Retinal pigment epithelial cell (primary cell): ENCODE data around the gene ATP7B.

Experiments used
- DNase-seq: peaks from one replicate; pipeline ENCODE4 v3.0.0-alpha.2; 2010; ENCODE audit warnings: low read depth
- H3K4me3 ChIP-seq: 2 replicates; pipeline ENCODE4 v1.5.1; 2011; ENCODE audit warnings: mild to moderate bottlenecking, low read length, control low read depth, moderate library complexity
- CTCF ChIP-seq: conservative IDR thresholded peaks from 2 replicates; pipeline ENCODE4 v1.5.1; 2011; ENCODE audit warnings: low read depth, low read length, control low read depth, inconsistent platforms

ATP7B gene

DNA sequence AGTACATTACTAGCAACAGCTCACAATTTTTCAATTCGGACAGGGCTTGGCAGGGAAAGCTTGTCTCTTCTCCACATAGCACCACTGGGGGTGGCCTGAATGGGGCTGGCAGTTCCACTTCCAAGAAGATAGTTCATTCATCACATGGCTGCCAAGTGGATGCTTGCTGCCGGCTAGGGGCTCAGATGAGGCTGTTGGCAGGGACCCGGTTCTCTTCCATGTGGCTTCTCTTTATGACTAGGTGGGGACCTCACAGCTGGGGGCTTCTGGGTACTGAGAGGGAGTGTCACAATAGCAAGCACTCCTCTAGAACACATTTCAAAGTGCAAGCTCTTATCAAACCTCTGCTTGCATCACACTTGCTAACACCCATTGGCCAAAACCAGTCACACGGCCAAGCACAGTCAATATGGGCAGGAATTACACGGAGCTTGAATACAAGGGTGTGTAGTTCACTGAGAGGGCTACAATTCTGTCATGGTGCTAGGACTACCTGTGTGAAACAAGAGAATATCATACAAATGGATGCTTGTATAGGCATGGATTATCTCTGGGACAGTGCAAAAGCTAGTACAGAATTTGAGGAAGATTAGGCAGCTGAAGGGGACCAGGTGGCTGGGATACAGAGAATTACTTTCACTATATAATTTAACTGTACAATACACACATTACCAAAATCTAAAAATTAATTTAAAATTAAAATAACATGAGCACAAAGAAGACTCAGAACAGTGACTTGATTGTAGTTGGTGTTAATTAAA, 32.3 kb downstream of the ATP7B start:
- H3K4me3 ChIP-seq: no peak overlapping the region
- DNase-seq: no peak
- no peak for TF ChIP-seq CTCF

DNA sequence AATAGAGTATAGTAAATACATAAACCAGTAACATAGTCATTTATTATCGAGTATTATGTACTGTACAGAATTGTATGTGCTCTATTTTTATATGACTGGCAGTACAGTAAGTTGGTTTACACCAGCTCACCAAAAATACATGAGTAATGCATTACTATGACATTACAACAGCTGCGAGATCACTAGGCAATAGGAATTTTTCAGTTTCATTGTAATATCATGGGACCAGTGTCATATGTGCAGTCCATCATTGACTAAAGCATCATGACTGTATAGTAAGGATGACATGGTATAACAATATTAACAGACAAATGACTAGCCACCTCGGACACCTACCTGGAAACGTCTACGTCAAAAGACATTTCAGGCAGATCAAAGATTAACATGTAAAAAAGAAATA, 33.6 kb downstream of the ATP7B start:
- TF ChIP-seq CTCF: no peak
- no peak for DNase-seq
- no peak overlapping the region for H3K4me3 ChIP-seq

GRCh38 chr13:51976890-51977289, 34.4 kb downstream of the ATP7B start:
- TF ChIP-seq CTCF: no peak
- DNase-seq: no peak
- H3K4me3 ChIP-seq: no peak overlapping the region

DNA sequence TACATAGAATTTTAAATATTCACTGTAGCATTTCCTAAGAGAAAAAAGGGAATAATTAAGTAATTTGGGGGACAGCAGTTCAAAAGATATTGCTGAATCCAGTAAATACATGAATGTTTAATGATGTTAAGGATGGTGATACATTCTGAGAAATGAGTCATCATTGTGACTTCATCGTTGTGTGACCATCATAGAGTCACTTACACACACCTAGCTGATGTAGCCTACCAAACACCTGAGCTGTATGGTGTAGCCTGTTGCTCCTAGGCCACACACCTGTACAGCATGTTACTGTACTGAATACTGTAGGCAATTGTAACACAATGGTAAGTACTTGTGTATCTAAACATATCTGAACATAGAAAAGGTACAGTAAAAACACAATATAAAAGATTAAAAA, 34.8 kb downstream of the ATP7B start:
- TF ChIP-seq CTCF: no peak
- no peak overlapping the region for H3K4me3 ChIP-seq
- no peak for DNase-seq

GRCh38 chr13:51974482-51974881, 36.8 kb downstream of the ATP7B start:
- TF ChIP-seq CTCF: no peak
- no peak for DNase-seq
- H3K4me3 ChIP-seq: no peak overlapping the region

- DNase-seq: no peak
- TF ChIP-seq CTCF: no peak
- H3K4me3 ChIP-seq: no peak overlapping the region
Observed at GRCh38 chr13:51971520-51972426, 39.5 kb downstream of the ATP7B start.
